Measurements from ENCODE around the gene TRIM29. TPM values are rescaled to one million over a fixed set of nuclear protein-coding genes. Genes with fewer than 3 reads are reported as not detected.

Gene TRIM29
- total and polyA plus RNA-seq, 10 of the 15 experiments (the other 5 are each of a cell fraction or from before 2014, with no cell fraction given), result 0.08 to 0.67 (median 0.26) TPM; not detected in 5

GRCh38 chr11:120064341-120064740, 73.6 kb downstream of the TRIM29 start:
- in situ Hi-C loops (cut with MboI), result no loop called here
- ATAC-seq (no peak), DNase-seq (ENCODE audit: low read depth, low spot score) (no peak), FAIRE-seq (no peak)
- no peaks in the 10 kb centered on the region for H3K9me3 ChIP-seq (replicated peaks; ENCODE audit: control insufficient read depth, insufficient read depth, low read length)
- no peak overlapping the region for H3K4me3 ChIP-seq
- no peak overlapping the region for H3K27ac ChIP-seq (ENCODE audit: control insufficient read depth, insufficient read depth)
- no TSS peak for BruUV-seq (replicated peaks)
- peaks cover 0 to 3% of the 10 kb centered on the region in 2 experiments; a peak in 2 of 4 replicates for H3K27me3 ChIP-seq (replicated peaks in 1 of 2; ENCODE audit: control insufficient read depth in 2 of 2, insufficient read depth in 2 of 2, low read length in 1 of 2)
- TF ChIP-seq ETV6 (conservative IDR thresholded peaks at IDR 0.05 in 1 of 2, IDR thresholded peaks at IDR 0.05 in 1 of 2; ENCODE audit: borderline replicate concordance in 1 of 2, low read depth in 1 of 2) (no peak), PML (IDR thresholded peaks at IDR 0.05; ENCODE audit: low read length) (no peak), PAX5 (IDR thresholded peaks at IDR 0.05; ENCODE audit: borderline replicate concordance, low read depth, low read length) (no peak)
- POLR2A ChIA-PET, result no interaction called here
- H3K4me1 ChIP-seq (ENCODE audit: control insufficient read depth, insufficient read depth, low read length), result peaks cover 7% of the 10 kb centered on the region
- intact Hi-C loops (cut with micrococcal nuclease; ENCODE audit: unreplicated experiment), result no loop called here
- no peak overlapping the region for H2AFZ ChIP-seq (ENCODE audit: control insufficient read depth, low read depth, low read length)
- no peak overlapping the region for H3K4me2 ChIP-seq (ENCODE audit: control insufficient read depth, insufficient read depth)
- 8% methylated on average over 7 of the region's 7 CpGs for WGBS (ENCODE audit: insufficient coverage, insufficient replicate concordance, low lambda C conversion rate, missing lambda C conversion rate)
- H3K79me2 ChIP-seq (ENCODE audit: control insufficient read depth, insufficient read depth, low read length), result no peaks in the 10 kb centered on the region
- no peaks in the 10 kb centered on the region for H3K36me3 ChIP-seq (ENCODE audit: control insufficient read depth in 2 of 2, insufficient read depth in 2 of 2, low read length in 1 of 2)
- RAD21 ChIA-PET (ENCODE audit: unreplicated experiment), result no interaction called here
- CTCF ChIA-PET, result no interaction called here
- H3K9ac ChIP-seq (ENCODE audit: control insufficient read depth, insufficient read depth, low read length), result no peak overlapping the region
- SMC1A ChIA-PET (ENCODE audit: uncharacterized antibody, unreplicated experiment), result no interaction called here
- no peaks in the 10 kb centered on the region for H4K20me1 ChIP-seq (ENCODE audit: control insufficient read depth, insufficient read depth)

- ChIA-PET CTCF (no interaction called here), RAD21 (ENCODE audit: unreplicated experiment) (no interaction called here), POLR2A (no interaction called here), SMC1A (ENCODE audit: uncharacterized antibody, unreplicated experiment) (no interaction called here)
- Histone ChIP-seq H3K9me3 (replicated peaks; ENCODE audit: control insufficient read depth, insufficient read depth, low read length) (no peaks in the 10 kb centered on the region), H3K9ac (ENCODE audit: control insufficient read depth, insufficient read depth, low read length) (no peak overlapping the region), H3K4me2 (ENCODE audit: control insufficient read depth, insufficient read depth) (no peak overlapping the region), H3K79me2 (ENCODE audit: control insufficient read depth, insufficient read depth, low read length) (no peaks in the 10 kb centered on the region), H4K20me1 (ENCODE audit: control insufficient read depth, insufficient read depth) (no peaks in the 10 kb centered on the region), H2AFZ (ENCODE audit: control insufficient read depth, low read depth, low read length) (no peak overlapping the region), H3K27ac (ENCODE audit: control insufficient read depth, insufficient read depth) (no peak overlapping the region), H3K4me3 (no peak overlapping the region), H3K36me3 (ENCODE audit: control insufficient read depth in 2 of 2, insufficient read depth in 2 of 2, low read length in 1 of 2) (no peaks in the 10 kb centered on the region), H3K4me1 (ENCODE audit: control insufficient read depth, insufficient read depth, low read length) (peaks cover 7% of the 10 kb centered on the region), H3K27me3 (replicated peaks in 1 of 2; ENCODE audit: control insufficient read depth in 2 of 2, insufficient read depth in 2 of 2, low read length in 1 of 2) (peaks cover 0 to 3% of the 10 kb centered on the region in 2 experiments; a peak in 2 of 4 replicates)
- WGBS (ENCODE audit: insufficient coverage, insufficient replicate concordance, low lambda C conversion rate, missing lambda C conversion rate), result 5% methylated on average over 7 of the region's 7 CpGs
- FAIRE-seq (no peak), ATAC-seq (no peak), DNase-seq (ENCODE audit: low read depth, low spot score) (no peak)
- in situ Hi-C loops (cut with MboI) (no loop called here), intact Hi-C loops (cut with micrococcal nuclease; ENCODE audit: unreplicated experiment) (no loop called here)
- BruUV-seq (replicated peaks), result no TSS peak
- TF ChIP-seq E2F8 (IDR thresholded peaks at IDR 0.05; ENCODE audit: low read depth, partially characterized antibody) (no peak), CREM (IDR thresholded peaks at IDR 0.05; ENCODE audit: low read depth) (no peak), KLF5 (IDR thresholded peaks at IDR 0.05; ENCODE audit: partially characterized antibody) (no peak), TCF3 (IDR thresholded peaks at IDR 0.05; ENCODE audit: borderline replicate concordance, insufficient read depth, low read depth, low read length) (no peak), NR2F1 (conservative IDR thresholded peaks at IDR 0.05) (no peak), CBX5 (IDR thresholded peaks at IDR 0.05; ENCODE audit: low read depth) (no peak), RB1 (IDR thresholded peaks at IDR 0.05; ENCODE audit: borderline replicate concordance) (no peak), ETV6 (conservative IDR thresholded peaks at IDR 0.05 in 1 of 2, IDR thresholded peaks at IDR 0.05 in 1 of 2; ENCODE audit: borderline replicate concordance in 1 of 2, low read depth in 1 of 2) (no peak), JUNB (IDR thresholded peaks at IDR 0.05) (no peak), ATF2 (IDR thresholded peaks at IDR 0.05; ENCODE audit: low read length) (no peak), FOXM1 (IDR thresholded peaks at IDR 0.05; ENCODE audit: low read depth, low read length) (no peak)
These were observed 74.1 kb downstream of the TRIM29 start for GRCh38 chr11:120063686-120064340.
